Activated CD8-positive, alpha-beta memory T cell treated with anti-CD3 and anti-CD28 coated beads, Interleukin-2, amount 10 ng/mL, durations not matched to agents 7 days and 5 days (primary cell): ENCODE measurements around the gene SEZ6L. TPM values are rescaled to one million over a fixed set of nuclear protein-coding genes. Genes with fewer than 3 reads are reported as not detected.

Experiments used
- ATAC-seq: fragments of 150-1000 bp; cut with Tn5 transposase; one replicate; pipeline ENCODE4 v1.10.0; 2021; ENCODE audit warnings: moderate library complexity
- CTCF ChIA-PET: fragments of 350-600 bp; sonication (Branson Sonifier 250); formaldehyde crosslinking; loops from one replicate; lab custom pipeline; 2021; ENCODE audit warnings: antibody characterized with exemption; lab: Charles Lee
- DNase-seq: peaks from one replicate; pipeline ENCODE4 v3.0.0-alpha.2; 2020
- H3K27ac Mint-ChIP-seq: one replicate; pipeline ENCODE4 v1.8.0; 2021; ENCODE audit warnings: mild to moderate bottlenecking, mixed read lengths
- H3K27me3 Mint-ChIP-seq: one replicate; pipeline ENCODE4 v1.8.0; 2021; ENCODE audit warnings: mixed read lengths
- H3K36me3 Mint-ChIP-seq: one replicate; pipeline ENCODE4 v1.8.0; 2021; ENCODE audit warnings: mild to moderate bottlenecking, mixed read lengths
- H3K4me1 Mint-ChIP-seq: one replicate; pipeline ENCODE4 v1.8.0; 2021; ENCODE audit warnings: mixed read lengths
- H3K4me3 Mint-ChIP-seq: one replicate; pipeline ENCODE4 v1.8.0; 2021; ENCODE audit warnings: mild to moderate bottlenecking, moderate library complexity, mixed read lengths
- H3K9me3 Mint-ChIP-seq: one replicate; pipeline ENCODE4 v1.8.0; 2022; ENCODE audit warnings: low read depth, mixed read lengths
- total RNA-seq, 2 experiments: library from RNA; stranded (reverse); gene quantifications; one replicate each; pipeline ENCODE4 v1.2.3, GENCODE V29; 2021

The SEZ6L gene
- total RNA-seq, 2 experiments from 2014 or later, result not detected

DNA sequence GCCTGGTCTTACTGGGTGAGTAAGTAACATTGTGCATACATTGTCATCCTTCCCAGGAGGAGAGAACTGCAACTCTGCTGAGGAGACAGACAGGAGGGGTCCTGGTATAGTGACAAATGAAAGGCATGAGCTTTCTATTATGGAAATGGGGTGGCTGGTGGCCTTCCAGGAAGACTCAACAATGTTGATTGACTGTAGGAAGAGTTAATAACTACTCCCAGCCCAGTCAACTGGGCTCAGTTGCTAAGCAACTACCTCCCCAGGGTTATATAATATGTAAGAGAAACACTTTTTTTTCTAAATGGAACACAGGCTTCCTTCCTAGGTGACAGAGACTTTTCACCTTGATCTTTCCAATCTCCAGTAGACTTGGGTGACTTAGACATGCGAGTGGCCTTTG is 28.2 kb downstream of the SEZ6L start:
- no peak overlapping the region for H3K27ac Mint-ChIP-seq
- H3K9me3 Mint-ChIP-seq, result no peaks in the 10 kb centered on the region
- CTCF ChIA-PET, result no interaction called here

DNA sequence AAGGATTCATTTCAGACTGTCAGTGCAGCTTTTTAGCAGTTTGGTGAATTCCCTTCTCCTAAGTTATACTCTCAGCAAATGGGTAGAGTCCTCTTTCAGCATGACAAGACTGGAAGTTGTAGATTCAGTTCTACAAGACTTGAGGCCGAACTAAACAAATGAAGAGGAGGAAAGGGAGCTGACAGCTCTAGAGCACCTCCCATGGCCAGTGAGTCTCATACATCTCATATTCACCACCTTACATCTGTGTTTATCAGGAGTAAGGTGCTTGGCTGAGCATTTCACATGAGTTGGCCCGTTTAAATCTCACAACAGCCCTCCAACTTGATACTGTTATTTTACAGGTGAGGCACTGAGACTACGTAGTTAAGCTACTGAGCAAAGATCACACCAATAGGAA is 30.4 kb downstream of the SEZ6L start:
- Mint-ChIP-seq H3K27me3 (peaks cover 9% of the 10 kb centered on the region), H3K4me3 (no peak overlapping the region), H3K4me1 (no peaks in the 10 kb centered on the region), H3K9me3 (no peaks in the 10 kb centered on the region), H3K27ac (no peak overlapping the region), H3K36me3 (no peaks in the 10 kb centered on the region)
- no peak for DNase-seq
- ATAC-seq, result no peak
- CTCF ChIA-PET, result no interaction called here

More for the DNA sequence above, 28.2 kb downstream of the SEZ6L start:
- no peaks in the 10 kb centered on the region for H3K4me1 Mint-ChIP-seq
- no peaks in the 10 kb centered on the region for H3K36me3 Mint-ChIP-seq
- H3K4me3 Mint-ChIP-seq, result no peak overlapping the region
- ATAC-seq (no peak), DNase-seq (no peak)
- peaks cover 2% of the 10 kb centered on the region for H3K27me3 Mint-ChIP-seq

DNA sequence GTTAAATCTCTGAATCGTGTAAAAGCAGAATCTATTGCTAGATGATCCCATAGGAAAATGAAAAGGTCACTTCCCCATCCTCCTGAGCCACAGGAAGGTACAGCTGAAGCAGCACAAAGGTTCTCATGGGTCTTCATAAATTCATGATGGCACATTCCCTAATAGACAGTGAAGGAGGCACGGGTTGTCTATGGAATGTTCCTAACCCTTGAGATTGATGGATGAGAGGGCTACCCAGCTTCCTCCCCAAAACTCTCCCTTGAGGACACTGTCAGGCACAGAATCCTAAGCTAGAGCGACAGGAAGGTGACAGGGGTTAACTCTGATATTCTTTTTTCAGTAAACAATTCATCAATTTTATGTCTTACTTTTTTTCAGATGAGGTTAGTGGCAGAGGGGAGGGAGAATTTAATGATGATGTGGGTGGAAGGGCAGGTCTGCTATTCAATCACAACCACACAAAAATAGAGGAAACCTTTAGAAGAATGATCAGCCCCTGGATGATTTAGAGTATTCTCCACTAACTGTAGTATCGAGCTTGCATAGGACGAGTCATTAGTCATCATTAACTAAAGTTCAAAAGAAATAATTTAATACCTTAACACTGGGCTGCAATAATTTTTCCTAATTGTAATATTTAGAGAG is 33.1 kb downstream of the SEZ6L start:
- ATAC-seq (no peak), DNase-seq (no peak)
- H3K27me3 Mint-ChIP-seq, result peaks cover 16% of the 10 kb centered on the region
- H3K4me1 Mint-ChIP-seq, result no peaks in the 10 kb centered on the region
- no peak overlapping the region for H3K4me3 Mint-ChIP-seq
- H3K9me3 Mint-ChIP-seq, result no peaks in the 10 kb centered on the region
- CTCF ChIA-PET, result no interaction called here
- H3K27ac Mint-ChIP-seq, result no peak overlapping the region
- no peaks in the 10 kb centered on the region for H3K36me3 Mint-ChIP-seq

DNA sequence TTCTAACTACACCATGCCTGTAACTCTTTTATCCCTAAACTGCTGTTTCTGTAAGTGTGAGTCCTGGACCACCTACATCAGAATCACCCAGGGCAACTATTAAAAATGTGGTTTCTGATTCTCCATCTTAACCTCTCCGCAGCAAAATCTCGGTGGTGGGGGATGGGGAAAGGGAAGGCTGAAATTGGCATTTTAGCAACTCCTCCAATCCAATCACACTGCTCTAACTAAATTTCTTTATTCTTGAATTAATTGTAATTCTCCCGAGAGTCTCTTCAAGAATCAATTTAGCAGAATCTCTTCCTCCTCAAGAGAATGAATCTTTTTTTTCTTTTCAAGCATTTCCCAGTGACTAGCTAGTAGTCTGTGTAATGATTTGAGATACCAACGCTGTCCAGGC is 36.2 kb downstream of the SEZ6L start:
- H3K4me3 Mint-ChIP-seq, result no peak overlapping the region
- H3K27ac Mint-ChIP-seq, result no peak overlapping the region
- no peaks in the 10 kb centered on the region for H3K9me3 Mint-ChIP-seq
- no peaks in the 10 kb centered on the region for H3K36me3 Mint-ChIP-seq
- DNase-seq (no peak), ATAC-seq (no peak)
- peaks cover 16% of the 10 kb centered on the region for H3K27me3 Mint-ChIP-seq
- CTCF ChIA-PET, result no interaction called here
- H3K4me1 Mint-ChIP-seq, result no peaks in the 10 kb centered on the region

DNA sequence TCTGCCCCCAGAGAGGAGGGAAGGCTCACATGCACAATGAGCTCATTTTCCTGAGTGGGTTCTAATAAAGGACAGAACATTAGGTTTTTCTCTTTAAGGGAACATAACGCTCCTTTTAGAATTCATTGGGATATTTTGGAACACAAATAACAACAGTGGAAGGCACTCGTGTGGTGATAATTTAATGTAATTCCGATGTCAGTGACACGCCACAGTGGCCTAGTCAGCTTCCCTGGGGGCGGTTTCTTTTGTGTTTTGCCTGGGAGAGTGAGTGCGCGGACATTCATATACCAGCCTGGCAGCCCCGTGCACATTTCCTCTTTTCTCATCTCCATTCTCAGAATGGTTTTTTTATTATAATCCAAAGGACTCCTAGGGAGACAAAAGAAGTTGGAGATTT is 41.1 kb downstream of the SEZ6L start:
- peaks cover 14% of the 10 kb centered on the region for H3K27me3 Mint-ChIP-seq
- no peaks in the 10 kb centered on the region for H3K9me3 Mint-ChIP-seq
- no peak overlapping the region for H3K4me3 Mint-ChIP-seq
- CTCF ChIA-PET, result no interaction called here
- H3K4me1 Mint-ChIP-seq, result no peaks in the 10 kb centered on the region
- no peaks in the 10 kb centered on the region for H3K36me3 Mint-ChIP-seq
- H3K27ac Mint-ChIP-seq, result no peak overlapping the region
- no peak for ATAC-seq
- no peak for DNase-seq

DNA sequence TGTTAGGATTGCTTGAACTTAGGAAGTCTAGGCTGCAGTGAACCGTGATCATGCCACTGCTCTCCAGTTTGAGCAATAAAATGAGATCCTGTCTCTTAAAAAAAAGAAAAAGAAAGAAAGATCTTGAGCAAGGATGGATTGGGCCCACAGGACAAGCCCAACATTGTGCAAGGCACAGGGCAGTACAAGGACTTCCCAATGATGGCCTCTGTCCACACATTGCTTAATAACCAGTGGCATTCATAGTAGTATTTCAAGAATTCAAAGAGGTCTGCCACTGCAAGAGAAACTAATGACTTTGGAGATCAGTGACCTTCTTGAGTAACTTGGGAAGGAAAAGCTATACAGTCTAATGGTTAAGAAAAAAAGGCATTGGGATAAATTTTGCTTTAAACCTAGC is 44.6 kb downstream of the SEZ6L start:
- Mint-ChIP-seq H3K36me3 (no peaks in the 10 kb centered on the region), H3K4me1 (no peaks in the 10 kb centered on the region), H3K27me3 (peaks cover 11% of the 10 kb centered on the region), H3K4me3 (no peak overlapping the region), H3K9me3 (no peaks in the 10 kb centered on the region), H3K27ac (no peak overlapping the region)
- no peak for DNase-seq
- CTCF ChIA-PET, result no interaction called here
- ATAC-seq, result no peak

DNA sequence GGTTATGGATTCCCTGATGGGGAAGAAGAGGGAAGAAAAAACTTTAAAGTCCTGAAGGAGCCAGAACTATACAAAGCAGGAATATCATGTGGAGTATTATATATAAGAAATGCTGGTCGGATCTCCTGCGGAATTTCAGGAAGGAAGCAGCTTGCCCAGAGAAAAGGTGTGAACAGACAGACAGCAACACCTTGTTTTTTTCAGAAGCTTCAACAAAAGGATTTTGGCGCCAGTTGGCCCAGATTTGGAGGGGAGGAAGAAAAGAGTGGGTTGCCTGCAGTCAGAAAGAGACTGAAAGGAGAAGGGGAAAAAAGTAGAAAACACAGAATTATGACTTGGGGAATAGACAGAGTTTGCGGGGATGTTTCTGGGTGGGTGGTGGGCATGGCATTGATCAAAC is 45.2 kb downstream of the SEZ6L start:
- CTCF ChIA-PET, result no interaction called here
- no peaks in the 10 kb centered on the region for H3K9me3 Mint-ChIP-seq
- DNase-seq (no peak), ATAC-seq (no peak)
- H3K27ac Mint-ChIP-seq, result no peak overlapping the region
- peaks cover 9% of the 10 kb centered on the region for H3K27me3 Mint-ChIP-seq
- H3K36me3 Mint-ChIP-seq, result no peaks in the 10 kb centered on the region
- H3K4me3 Mint-ChIP-seq, result no peak overlapping the region
- H3K4me1 Mint-ChIP-seq, result no peaks in the 10 kb centered on the region

DNA sequence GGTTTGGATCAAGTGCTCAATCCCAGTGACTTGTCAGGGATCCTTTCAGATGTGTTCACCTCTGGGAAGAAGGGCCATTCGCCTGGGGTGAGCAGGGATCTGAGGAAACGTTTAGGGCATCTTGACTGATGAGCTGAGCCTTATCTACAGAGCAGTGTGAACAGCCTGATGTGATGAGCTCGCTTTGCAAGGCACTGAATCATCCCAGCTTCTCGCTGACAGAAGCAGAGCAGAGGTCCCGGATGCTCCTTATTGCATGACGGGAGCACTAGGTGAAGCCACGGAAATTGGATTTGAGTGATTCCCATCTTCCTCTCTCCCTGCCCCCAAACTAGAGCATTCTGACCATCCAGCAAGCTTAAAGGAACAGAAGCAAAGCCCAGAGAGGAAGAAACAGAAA is 46.5 kb downstream of the SEZ6L start:
- H3K4me3 Mint-ChIP-seq, result no peak overlapping the region
- no peaks in the 10 kb centered on the region for H3K4me1 Mint-ChIP-seq
- ATAC-seq, result no peak
- DNase-seq, result no peak
- H3K9me3 Mint-ChIP-seq, result no peaks in the 10 kb centered on the region
- H3K27me3 Mint-ChIP-seq, result peaks cover 9% of the 10 kb centered on the region
- H3K27ac Mint-ChIP-seq, result no peak overlapping the region
- CTCF ChIA-PET, result interaction anchor here (0.7 kb wide), 1 partner anchor 859 kb away, joined by 3 read pairs; no protein-coding TSS in a partner anchor
- no peaks in the 10 kb centered on the region for H3K36me3 Mint-ChIP-seq

DNA sequence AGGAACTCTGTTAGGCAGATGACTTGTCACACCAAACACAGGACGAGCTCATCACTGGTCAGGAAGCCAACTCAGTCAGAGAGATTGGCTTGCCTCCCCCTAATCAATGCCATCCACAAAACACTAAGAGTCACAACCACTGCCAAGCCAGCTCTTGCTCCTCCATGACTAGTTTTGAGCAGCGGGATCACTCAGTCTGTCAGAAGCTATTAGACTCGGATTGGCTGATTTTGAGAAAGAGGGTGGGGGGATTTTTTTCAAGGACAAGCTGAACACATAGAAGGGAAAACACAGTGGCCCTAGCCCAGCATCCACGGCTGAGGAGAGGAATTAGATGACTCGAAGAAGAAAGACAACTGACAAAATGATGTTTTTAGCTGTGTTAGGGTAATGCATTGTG is 55.9 kb downstream of the SEZ6L start:
- CTCF ChIA-PET, result interaction anchor here (1.7 kb wide), 1 partner anchor 134 kb away, joined by 3 read pairs; no protein-coding TSS in a partner anchor
- H3K27ac Mint-ChIP-seq, result no peak overlapping the region
- no peak for DNase-seq
- H3K4me3 Mint-ChIP-seq, result no peak overlapping the region
- H3K9me3 Mint-ChIP-seq, result no peaks in the 10 kb centered on the region
- H3K4me1 Mint-ChIP-seq, result no peaks in the 10 kb centered on the region
- H3K27me3 Mint-ChIP-seq, result no peaks in the 10 kb centered on the region
- ATAC-seq, result no peak
- no peaks in the 10 kb centered on the region for H3K36me3 Mint-ChIP-seq

DNA sequence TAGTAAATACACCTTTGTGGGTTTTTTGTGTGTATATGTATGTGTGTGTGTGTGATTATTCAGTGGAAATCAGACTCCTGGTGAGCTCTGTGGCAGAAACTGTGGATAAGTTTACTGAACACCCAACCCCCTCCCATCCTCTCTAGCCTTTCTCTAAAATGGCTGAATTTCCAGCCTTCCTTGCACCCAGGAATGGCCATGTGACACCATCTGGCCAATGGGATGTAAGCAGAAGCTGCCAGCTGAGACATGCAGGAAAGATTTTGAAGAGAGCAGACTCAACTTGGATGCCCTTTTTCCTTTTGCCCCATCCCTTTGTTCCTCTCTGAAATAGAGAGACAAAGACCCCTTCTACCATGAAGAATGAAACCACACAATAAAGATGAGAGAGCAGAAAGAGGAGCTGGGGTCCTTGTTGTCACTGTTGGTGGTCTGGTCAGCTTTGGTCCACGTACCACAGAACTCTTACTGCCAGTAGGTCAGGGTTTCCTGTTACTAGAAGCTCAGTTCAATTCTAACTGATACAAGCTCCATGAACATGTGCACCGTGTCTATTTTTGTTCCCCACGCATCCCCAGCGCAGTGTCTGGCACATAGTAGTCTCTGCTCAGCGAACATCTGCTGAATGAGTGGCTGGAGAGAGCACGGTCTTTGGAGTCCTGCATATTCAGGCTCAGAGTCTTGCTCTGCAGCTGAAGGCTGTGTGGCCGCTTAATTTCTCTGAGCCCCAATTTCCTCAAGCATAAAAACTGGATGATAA is 57.5 kb downstream of the SEZ6L start:
- Mint-ChIP-seq H3K4me1 (no peaks in the 10 kb centered on the region), H3K36me3 (no peaks in the 10 kb centered on the region), H3K4me3 (no peak overlapping the region), H3K9me3 (no peaks in the 10 kb centered on the region), H3K27me3 (no peaks in the 10 kb centered on the region), H3K27ac (no peak overlapping the region)
- DNase-seq (no peak), ATAC-seq (no peak)
- CTCF ChIA-PET, result no interaction called here

DNA sequence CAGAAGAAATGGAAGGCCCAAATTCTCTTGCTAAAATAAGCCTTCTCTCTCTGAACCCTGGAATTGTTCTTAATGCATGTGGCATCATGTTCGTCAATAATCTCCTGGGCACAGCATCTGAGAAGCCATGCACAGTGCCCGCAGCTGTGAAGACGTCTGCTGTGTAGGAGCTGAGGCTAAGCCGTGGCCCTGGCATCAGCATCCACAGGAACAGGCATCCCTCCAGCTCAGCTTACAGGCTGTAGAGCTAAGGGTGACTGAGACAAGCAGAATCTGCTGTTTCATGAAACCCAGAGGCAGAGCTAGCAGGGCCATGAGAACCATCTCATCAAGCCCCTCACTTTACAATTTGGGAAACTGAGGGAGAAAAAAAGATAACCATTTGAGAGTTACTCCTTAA is 60.6 kb downstream of the SEZ6L start:
- H3K4me3 Mint-ChIP-seq, result no peak overlapping the region
- no peak for ATAC-seq

DNA sequence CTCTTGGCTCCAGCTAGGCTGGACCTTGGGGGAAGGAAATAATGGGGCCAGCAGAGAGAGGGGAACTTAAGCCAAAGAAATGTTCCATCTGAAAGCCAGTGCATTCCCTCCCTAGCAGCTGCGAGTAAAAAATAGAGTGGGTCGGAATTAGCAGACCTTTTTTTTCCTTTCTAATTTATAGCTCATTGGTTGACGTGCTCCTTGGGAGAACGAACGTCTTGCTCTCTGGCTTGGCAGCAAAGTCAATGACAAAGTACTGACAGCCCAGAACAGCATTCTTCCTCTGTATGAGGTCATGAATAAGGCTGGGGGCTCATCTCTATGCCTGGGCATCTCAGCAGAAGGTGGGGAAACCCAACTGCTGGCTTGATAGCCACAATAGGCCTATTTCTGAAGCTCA is 65.0 kb downstream of the SEZ6L start:
- Mint-ChIP-seq H3K27me3 (no peaks in the 10 kb centered on the region), H3K9me3 (no peaks in the 10 kb centered on the region), H3K4me3 (no peak overlapping the region), H3K27ac (no peak overlapping the region), H3K36me3 (no peaks in the 10 kb centered on the region), H3K4me1 (no peaks in the 10 kb centered on the region)
- DNase-seq (no peak), ATAC-seq (no peak)
- CTCF ChIA-PET, result interaction anchor here (0.6 kb wide), 1 partner anchor 1467 kb away, joined by 3 read pairs; no protein-coding TSS in a partner anchor

More for the DNA sequence above, 60.6 kb downstream of the SEZ6L start:
- Mint-ChIP-seq H3K36me3 (no peaks in the 10 kb centered on the region), H3K9me3 (no peaks in the 10 kb centered on the region), H3K4me1 (no peaks in the 10 kb centered on the region), H3K27me3 (no peaks in the 10 kb centered on the region), H3K27ac (no peak overlapping the region)
- CTCF ChIA-PET, result no interaction called here
- DNase-seq, result no peak

DNA sequence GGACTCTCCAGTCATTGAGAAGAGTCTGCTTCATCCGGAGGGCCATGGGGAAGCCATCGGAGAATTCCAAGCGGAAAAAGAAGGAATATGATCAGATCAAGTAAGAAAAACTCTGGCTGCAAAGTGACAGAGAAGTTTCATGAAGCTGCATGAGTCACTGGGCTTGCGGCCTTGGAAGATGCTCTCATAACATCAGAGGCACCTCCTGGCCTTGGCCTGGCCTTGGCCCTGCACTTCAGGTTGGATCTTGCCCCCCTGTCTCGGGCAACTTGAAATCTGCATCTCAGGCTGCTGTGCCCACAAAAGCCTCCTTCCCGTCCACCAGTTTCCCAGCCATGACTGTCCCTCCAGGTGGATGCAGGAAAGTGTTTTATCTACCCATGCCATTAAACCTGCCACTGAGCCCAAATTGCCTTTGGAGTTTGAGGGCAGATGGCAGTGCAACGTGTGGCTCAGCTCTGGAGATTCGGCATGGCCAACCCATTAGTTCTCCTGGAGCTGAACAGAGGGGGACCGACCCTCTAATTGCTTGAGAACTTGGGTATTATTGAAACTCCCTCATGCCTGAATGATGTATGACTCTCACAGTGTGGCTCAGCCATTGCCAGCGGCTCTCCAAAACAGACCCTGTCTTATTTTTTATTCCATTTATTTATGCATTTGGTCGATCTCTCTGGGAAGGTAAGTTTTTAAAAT is 66.7 kb downstream of the SEZ6L start:
- Mint-ChIP-seq H3K27ac (no peak overlapping the region), H3K4me3 (no peak overlapping the region)

More for the DNA sequence above, 66.7 kb downstream of the SEZ6L start:
- no peaks in the 10 kb centered on the region for H3K36me3 Mint-ChIP-seq
- CTCF ChIA-PET, result no interaction called here
- ATAC-seq (no peak), DNase-seq (no peak)
- no peaks in the 10 kb centered on the region for H3K27me3 Mint-ChIP-seq
- H3K9me3 Mint-ChIP-seq, result no peaks in the 10 kb centered on the region
- H3K4me1 Mint-ChIP-seq, result no peaks in the 10 kb centered on the region
